NCI-H146 treated with DMSO at 0.1 percent for 48 hours (cell line): ENCODE data around the gene HDLBP.
A peak's percentile ranks its signal among the peaks of the same experiment; 100 is the strongest.
"Not testable (repeated sequence)": the region's sequence is repeated elsewhere in the genome, so short reads cannot be mapped to it uniquely, and the experiment has no call there.

Experiments used
- DNase-seq: peaks from one replicate; lab custom pipeline; 2025; ENCODE audit not compliant: unreplicated experiment; lab: John Stamatoyannopoulos, UW

The HDLBP gene

DNA sequence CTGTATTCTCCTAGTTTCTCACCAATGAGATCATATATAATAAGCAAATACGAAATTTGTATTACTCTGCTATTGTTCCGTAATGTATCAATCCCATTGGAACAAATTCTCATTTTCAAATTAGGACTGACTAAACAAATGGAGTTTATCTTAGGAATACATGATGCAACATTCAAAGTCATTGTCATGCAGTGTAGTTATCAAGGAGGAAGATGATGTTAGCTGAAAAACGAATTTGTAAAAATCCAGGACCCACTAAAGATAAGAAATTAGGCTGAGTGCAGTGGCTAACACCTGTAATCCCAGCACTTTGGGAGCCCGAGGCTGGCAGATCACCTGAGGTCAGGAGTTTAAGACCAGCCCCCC is 15.1 kb upstream of the HDLBP start:
- no peak for DNase-seq

DNA sequence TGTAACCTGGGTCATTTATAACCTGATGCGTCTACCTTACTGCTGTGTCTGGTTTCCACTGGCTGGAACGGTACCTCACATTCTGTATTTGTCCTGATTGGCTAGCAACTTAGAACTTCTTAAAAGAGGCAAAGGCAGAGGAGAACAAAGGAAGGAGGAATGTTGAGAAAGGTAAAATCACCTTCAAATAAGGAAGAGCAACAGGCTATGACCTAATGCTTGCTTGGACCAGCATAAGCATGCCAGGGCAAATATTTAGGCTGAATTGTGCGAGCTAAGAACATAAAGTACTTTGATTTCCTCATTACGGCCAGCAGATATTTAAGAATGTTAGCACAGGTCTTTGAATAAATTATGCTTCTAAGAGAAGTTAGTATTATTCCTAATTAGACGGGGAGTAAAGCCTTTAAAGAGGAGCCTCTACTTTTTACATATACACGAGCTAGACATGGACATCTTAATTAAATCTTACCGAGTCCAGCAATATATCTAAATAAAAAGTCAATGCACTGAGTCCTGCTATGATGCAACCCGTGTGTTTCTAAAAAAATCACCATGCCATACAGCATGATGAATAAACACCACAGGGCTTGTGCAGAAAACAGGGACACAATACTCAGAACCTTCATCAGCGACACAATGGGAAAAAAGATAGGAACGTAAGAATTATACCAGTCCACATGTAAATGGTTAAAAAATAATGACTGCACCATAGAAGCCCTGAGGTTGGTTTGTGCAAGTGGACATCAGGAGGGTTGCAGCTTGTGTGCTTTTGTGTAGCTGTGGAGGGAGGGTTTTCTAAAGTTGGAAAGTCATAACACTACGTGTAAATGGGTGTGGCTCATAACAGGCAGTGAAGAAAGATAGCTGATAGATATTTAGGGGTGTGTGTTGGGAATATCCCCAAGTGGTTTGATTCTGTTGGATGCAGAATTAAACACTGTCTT is 14.5 kb upstream of the HDLBP start:
- DNase-seq, result no peak

DNA sequence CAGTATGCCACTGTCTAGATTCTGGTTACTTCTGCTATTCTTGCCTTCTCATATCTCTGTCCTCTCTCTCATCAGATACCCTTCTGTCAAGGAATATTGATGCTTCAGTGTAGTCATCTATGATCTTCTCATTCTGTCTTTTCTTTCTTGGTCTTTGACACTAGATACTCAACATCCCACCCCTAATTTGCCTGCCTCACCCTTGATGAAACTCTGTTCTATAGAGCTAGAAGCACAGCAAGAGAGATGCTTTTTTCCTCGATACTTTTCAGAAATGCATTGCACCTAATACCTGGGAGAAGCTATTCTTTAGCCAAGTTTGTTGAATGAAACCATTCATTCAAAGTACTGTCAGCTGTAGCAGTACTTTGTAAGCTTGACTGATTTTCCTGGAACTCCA is 9.8 kb upstream of the HDLBP start:
- no peak for DNase-seq

DNA sequence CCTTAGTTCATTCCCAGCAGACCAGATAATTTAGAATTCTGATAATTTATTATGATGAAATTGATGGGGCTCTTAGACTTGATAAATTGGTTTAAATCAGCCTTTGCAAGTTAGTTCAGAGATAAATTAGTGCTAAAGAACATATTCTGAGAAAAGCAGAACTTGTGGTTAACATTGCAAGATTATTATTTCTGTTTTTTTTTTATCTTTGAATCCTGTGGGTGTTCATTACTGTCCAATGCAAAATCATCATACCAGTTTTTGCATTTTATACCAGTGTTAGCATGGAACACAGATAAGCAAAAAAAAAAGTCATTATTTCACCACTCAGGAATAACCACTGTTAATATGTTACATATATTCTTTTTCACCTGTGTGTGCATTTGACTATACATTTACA is 9.3 kb upstream of the HDLBP start:
- no peak for DNase-seq

DNA sequence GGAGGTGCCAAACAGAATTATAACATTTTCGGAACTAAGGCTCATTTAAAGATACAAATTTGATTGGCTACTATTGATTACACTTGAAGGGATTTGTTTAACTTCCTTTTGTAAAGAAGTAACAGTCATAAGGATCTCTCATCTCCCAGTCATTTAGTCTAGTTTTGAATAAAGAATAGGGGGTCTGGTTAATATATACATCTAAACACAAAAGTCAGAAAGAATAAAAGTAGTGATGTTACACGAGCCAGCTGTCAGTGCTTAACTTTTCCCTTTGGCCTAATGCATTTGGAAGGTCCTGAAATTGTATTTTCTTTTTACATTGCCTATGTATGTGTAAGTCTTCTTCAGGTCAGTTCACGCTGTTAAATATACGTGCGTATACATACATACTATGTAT is 8.3 kb upstream of the HDLBP start:
- no peak for DNase-seq

DNA sequence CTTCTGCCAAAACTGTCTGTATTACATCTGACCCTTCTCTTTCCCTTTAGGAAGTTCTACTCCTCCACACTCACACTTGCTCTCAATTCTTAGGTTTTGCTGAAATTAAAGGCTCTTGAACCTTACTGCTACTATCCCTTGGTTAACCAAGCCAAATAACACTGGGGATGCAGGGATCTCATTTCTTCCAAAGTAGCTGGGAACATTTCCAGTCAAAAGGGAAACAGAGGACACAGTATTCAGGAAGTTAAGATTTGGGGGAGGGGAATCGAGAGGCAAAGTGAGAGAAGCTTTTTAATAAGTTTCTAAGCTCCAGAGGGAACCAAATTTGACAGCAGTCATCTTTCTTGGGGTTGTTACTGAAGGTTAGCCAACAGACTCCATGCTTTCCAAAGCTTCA is 6.4 kb upstream of the HDLBP start:
- DNase-seq, result no peak

DNA sequence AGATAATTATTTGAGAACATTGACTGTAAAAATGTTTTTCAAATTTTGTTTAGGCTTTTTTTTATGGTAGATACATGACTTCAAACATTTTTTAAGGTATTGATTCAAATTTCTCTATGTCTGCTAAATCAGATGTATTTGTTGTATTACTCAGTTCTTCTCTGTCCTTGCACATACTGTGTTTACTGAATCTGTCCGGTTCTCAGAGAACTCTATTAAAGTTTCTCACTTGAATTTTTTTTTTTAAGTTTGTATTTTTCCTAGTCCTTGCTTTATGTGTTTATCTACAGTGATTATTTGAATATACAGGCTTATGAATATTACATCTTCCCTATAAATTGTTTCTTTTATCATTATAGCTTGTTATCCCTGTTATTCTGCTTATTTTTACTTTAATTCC is 5.6 kb upstream of the HDLBP start:
- no peak for DNase-seq

DNA sequence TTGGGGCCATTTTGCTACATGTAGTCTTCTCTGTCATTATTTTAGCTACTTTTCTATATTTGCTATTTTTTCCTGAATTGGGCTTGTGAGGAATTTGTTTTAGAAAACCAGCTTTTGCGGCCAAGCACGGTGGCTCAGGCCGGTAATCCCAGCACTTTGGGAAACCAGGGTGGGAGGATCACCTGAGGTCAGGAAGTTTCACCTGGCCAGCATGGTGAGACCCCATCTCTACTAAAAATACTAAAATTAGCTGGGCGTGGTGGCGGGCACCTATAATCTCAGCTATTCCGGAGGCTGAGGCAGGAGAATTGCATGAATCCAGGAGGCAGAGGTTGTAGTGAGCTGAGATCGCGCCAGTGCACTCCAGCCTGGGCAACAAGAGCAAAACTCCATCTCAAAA is 4.9 kb upstream of the HDLBP start:
- no peak for DNase-seq

DNA sequence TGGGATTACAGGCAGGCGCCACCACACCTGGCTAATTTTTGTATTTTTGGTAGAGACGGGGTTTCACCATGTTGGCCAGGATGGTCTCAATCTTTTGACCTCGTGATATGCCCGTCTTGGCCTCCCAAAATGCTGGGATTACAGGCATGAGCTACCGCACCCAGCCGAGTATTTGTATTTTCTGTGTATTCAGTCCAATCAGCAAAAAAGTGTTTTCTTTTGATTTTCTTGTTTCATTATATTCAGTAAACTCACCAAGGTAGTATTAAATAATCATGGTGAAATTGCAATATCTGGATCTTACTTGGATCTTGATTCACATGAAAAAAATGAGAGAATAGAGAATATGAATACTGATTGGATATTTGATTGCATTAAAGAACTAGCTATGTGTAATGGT is 3.4 kb upstream of the HDLBP start:
- not testable (repeated sequence) for DNase-seq

DNA sequence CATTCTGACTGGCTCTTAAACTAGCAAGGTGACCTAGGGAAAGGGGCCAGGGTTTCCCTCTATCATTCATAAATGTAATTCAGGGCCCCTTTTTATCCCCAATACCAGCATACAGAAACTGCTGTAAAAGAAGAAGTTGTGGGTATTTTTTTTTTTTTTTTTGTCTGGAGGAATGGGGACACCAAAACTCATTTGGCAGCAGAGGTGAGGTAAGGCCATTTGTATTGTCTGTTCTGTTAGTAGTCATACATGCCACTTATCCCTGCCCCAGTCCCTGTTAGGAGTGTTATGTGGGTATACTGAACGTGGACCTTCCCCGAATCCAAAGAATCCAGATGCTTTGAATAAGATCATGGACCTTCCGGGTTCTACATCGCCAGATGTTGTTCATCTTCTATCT is 1.9 kb upstream of the HDLBP start:
- no peak for DNase-seq

DNA sequence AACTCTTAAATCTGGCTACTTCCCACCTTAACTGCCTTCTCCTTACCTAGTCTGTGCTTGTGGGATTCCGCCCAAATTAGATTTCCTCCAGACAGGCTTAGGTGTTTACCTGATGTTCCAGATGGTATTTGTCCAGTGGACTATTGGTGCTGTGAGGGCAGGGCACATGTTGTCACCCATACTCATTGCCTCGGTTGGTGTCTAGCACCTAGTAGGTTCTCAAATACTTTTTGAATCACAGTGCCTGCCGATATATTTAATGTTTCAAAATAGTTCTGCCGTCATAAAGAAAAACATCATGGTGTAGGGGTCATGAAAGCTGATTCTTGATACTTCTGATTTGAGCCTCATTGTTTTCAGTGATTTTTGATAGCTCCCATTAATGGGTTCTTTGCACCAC is 1.4 kb upstream of the HDLBP start:
- no peak for DNase-seq

DNA sequence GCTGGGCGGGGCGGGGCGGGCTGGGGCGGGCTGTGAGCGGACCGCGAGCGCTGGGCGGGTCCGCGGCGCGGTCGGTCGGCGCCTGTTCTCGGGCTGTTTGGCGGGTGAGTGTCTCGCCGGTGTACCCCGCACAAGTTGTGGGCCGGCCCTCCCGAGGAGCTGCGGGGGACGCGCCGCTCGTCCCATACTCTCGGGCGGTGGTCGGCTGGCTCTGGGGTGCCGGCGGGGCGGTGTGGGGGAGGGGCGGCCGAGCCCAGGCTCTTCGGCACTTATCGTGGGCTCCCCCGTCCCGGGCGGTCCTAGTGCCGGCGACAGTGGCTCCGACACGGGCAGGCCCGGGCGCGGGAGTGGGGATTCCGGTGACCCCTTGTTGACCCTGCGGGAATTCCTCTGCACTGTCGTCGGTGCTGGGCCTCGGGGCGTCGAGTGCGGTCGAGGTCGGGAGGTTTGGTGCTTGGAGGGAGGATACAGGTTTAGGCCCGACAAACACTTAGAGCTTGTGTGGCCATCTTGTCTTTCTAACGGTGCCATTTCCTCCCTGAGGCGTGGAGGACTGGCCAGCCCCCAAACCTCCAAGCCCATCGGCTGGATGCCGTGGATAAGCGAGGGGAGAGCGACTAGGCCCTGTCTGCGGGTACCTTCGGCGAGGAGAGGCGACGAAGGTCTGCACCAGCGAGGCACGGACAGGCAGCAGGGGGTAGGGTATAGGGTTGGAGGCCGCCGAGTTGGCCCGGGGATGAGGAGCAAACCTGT is 583 bp upstream of the HDLBP start, which contains the start of gene SEPTIN2:
TSS of gene SEPTIN2 (plus strand) at position 47 of the 753 bp plus-strand sequence. CDS start 8,308 bp downstream, outside the sequence.
- DNase-seq, result no peak

DNA sequence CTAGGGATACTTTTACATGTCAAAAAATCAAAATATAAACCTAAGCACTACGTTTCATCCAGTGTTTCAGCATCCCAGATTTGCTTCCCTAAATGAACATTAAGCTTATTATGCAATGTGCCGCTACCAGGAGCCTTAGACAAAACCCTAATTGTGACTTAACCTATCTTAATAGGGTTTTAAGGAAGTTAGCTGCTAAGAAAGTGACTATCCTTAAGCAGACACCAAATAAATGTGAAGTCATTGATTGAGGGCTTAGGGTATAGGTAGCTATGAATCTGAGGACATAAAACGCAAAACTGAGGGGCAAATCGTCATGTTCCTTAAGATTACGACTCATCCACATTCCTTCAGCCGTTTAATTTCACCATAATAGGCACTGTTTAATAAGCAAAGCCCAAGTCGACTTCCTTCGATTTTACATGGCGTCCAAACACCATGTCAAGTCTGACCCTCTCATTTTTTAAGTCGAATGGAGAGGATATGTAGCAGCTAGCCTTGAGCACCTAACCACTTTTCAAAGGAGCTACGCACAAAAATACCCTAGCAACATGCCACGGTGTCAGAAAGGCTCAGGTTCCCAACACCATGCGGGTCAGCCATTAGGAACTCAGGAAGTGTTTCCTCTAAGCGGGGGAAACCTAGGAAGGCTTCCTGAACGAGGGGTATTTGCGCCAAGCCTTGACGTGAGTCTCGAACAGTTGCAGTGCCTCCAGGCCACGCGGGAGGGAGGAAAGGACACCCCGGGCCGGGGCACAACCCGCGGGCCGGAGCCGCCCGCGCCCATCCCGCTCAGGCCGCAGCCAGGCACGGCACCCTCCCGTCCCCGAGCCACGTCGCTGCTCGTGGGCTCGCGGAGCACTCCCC is 1.0 kb downstream of the HDLBP start:
- peak; percentile 41 for DNase-seq

DNA sequence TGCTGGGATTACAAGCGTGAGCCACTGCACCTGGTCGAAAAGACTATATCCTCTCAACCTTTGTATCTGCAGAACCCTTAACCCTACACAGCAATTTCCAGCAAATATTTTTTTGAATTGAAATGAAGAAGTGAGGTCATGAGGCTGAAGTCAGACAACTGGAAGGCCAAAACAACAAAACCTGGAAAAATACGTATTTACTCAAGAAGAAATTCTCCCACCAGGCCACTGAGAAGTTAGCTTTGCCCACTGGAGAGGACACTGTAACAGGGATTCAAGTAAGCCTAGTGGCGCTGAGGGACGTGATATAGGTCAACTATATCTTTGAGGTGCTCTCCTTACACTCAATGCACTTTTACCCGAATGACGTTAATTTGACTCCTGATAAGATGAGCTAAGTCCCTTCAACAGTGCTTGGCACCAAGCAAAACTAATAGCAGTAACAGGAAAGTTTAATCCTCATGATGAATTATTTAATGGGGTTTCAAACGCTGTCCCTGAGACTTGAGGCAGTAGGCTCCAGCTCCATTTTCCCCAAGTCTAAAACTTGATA is 1.9 kb downstream of the HDLBP start:
- no peak for DNase-seq

DNA sequence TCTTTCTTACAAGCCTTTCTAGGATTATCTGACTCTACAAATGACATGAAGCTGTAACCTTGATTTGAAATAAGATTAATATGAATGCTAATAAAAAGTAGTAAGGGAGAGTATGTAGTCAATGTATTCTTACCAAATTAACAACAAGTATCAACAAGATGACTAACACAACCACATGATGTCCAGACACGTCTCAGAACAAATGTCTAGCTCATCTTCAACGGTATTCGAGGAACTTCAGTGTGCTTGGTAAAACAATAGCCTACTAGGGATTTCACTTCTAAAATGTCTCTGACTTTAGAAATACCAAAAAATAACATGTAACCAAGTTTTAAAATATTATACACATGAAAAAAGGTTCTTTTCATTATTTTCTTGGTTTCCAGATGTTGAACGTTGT is 3.4 kb downstream of the HDLBP start:
- no peak for DNase-seq

DNA sequence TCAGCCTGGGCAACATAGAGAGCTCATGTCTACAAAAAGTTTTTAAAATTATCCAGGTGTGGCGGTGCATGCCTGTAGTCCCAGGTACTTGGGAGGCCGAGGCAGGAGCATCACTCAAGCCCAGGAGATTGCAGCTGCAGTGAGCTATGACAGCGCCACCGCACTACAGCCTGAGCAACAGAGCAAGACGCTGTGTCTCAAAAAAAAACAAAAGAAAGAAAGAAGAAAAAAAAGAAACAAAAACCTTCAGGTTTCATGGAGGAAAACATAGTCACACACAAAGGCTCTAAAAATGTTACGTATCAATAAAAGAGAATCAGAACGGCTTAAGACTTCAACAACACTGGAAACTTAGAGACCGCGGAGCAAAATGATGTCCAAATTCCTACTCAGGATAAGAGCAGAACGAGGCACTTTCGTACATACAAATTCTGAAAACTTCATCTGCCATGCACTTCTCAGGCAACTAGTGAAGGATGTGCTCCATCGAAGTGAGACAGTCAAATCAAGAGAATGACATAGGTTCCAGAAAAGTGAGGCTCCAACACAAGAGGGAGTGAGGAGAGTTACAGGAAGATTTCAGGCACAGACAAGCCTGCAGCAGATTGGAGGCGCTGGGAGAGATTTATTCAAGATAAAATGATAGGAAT is 4.4 kb downstream of the HDLBP start:
- DNase-seq, result no peak

DNA sequence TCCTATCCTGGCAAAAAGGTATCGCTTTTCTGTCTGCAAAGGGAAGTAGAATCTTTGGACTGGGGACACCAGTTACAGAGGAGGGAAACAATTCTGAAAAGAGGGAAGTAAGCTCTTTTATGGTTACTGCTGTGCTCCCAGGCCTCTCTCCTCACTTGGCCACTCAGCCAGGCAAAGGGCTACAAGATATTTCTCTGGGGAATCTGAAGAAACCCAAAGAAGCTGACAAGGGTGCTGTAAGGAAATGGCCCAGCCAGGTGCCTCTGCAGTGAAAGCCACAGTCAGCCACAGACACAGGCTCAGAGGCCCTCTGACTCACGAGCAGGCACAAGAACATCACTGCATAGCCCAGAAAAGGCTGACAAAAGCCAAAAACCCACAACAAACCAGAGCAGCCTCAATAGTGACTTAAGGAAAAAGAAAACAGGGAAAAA is 5.8 kb downstream of the HDLBP start:
- no peak for DNase-seq

DNA sequence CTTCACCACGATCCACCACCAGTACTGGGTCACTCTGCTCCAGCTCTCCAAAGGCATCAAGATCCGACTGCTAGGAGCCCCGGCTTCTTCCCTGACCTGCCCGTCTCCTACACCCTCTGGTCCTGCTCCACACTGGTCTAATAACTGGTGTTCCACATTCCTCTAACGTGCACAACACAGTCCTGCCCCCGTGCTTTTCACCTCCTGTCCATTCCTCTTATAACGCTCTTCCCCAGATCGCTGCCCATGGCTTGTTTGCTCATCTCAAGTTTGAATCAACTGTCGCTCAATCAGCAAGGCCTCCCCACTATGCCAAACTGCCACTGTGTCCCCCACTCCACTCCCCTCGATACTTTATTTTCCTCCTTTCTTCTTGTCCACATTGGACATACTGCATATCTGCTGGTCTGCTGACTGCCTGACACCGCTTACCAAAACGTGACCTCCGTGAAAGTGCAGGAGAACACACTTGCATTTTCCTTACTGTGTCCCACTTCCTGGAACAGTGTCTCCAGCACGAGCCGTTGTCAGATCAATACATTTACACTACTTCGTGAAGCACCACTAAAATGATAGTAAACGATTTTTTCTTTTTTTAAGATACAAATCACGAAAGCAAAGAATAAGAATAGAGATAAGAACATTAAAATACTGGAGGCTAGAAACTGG is 6.5 kb downstream of the HDLBP start:
- DNase-seq, result no peak

DNA sequence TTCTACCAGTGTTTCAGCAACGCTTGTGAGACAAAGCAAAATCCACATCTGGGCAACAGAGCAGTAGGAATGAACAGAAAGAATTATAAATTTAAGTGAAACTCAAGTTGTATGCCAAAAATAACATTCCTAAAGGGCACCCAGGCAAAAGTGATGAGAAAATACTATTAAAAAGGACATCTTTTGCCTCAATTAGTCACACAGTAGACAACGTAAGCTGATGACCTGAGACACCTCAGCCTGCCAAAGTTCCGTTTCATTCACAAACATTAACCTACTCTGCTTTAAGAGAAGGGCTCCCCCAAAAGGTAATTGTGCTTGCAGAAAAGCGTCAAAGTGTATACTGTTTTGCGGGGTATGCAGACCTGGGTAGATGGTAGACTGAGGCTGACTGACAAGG is 7.2 kb downstream of the HDLBP start:
- DNase-seq, result no peak

DNA sequence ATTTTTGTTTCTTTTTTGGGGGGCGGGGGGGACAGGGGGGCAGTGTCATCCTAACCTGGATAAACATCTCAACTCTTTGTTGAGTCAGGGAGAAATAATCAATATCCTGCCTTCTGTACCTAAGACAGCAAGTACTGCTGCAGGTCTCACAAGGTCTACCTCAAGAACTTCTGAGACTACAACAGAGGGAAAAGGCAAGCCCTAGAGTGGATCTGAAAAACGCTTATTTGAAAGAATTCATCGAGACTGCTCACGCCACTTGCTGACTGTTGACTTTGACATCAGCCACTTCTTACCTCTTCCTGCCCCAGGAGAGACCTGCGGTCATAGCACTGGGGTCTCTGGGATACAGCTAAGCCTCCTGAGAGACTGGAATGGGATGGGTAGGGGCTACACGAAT is 8.4 kb downstream of the HDLBP start:
- no peak for DNase-seq
